GM13976 (cell line): ENCODE results near the gene PNMA8B.
A peak's percentile ranks its signal among the peaks of the same experiment; 100 is the strongest.

ENCODE experiments used
- DNase-seq: peaks from one replicate; pipeline ENCODE4 v3.0.0; 2012; ENCODE audit warnings: low spot score
- in situ Hi-C: fragments of 300-500 bp; cut with MboI; formaldehyde crosslinking; loops from one replicate; pipeline ENCODE4 v1.12.0; 2022; ENCODE audit warnings: low sequenced_read_pairs, mixed read lengths, inconsistent platforms; ENCODE audit not compliant: unreplicated experiment
- TF ChIP-seq, protein P1 (sequence below): IDR thresholded peaks from 2 replicates; pipeline ENCODE4 v1.5.1; 2012; ENCODE audit warnings: borderline replicate concordance, mild to moderate bottlenecking; ENCODE audit not compliant: insufficient read depth; ENCODE audit errors: extremely low read depth, missing control alignments, control extremely low read depth

Gene PNMA8B, protein sequence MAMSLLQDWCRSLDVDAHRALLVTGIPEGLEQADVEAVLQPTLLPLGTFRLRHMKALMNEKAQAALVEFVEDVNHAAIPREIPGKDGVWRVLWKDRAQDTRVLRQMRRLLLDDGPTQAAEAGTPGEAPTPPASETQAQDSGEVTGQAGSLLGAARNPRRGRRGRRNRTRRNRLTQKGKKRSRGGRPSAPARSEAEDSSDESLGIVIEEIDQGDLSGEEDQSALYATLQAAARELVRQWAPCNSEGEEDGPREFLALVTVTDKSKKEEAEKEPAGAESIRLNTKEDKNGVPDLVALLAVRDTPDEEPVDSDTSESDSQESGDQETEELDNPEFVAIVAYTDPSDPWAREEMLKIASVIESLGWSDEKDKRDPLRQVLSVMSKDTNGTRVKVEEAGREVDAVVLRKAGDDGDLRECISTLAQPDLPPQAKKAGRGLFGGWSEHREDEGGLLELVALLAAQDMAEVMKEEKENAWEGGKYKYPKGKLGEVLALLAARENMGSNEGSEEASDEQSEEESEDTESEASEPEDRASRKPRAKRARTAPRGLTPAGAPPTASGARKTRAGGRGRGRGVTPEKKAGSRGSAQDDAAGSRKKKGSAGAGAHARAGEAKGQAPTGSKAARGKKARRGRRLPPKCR

DNA sequence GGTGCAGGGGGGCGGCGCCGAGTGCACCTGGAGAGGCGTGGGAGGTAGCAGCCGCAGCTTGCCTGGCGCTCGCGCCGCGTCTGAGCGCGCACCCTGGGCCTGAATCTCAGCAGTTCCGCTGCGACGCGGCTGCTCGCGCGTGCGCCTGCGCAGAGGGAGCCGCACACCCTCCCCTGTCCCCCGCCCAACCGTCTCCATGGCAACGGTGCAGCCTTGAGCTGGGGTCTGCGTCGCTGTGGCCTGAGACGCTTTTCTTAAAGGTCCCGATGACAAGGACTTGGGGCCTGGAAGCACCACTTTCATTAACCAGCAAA lies at the start of gene PNMA8B:
Gene PNMA8B (minus strand): TSS at position 82 of the 314 bp plus-strand sequence. CDS start 402 bp downstream, outside the sequence.
- TF ChIP-seq, protein P1, sequence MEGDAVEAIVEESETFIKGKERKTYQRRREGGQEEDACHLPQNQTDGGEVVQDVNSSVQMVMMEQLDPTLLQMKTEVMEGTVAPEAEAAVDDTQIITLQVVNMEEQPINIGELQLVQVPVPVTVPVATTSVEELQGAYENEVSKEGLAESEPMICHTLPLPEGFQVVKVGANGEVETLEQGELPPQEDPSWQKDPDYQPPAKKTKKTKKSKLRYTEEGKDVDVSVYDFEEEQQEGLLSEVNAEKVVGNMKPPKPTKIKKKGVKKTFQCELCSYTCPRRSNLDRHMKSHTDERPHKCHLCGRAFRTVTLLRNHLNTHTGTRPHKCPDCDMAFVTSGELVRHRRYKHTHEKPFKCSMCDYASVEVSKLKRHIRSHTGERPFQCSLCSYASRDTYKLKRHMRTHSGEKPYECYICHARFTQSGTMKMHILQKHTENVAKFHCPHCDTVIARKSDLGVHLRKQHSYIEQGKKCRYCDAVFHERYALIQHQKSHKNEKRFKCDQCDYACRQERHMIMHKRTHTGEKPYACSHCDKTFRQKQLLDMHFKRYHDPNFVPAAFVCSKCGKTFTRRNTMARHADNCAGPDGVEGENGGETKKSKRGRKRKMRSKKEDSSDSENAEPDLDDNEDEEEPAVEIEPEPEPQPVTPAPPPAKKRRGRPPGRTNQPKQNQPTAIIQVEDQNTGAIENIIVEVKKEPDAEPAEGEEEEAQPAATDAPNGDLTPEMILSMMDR, result no peak
- no peak for DNase-seq
- in situ Hi-C loops, result no loop called here

DNA sequence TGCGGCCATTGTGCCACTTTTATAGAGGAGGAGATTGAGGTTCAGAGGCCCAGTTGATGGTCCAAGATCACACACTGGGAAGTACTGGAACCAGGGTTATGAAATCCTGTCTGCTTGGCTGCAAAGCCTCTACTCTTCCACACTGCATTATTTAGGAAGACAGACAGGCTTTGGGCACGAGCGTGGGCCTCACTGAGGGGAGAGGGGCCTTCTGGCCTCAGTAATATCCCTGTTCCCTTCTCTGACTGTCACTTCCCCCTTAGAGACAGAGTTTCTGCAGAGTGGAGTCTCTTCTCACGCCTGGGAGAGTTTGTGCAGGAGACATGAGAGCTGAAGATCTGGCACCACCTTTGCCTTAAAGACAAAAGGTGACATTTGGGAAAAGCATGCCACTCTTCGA lies 49.0 kb upstream of the PNMA8B start:
- in situ Hi-C loops, result no loop called here
- DNase-seq, result no peak
- TF ChIP-seq, protein P1, result peak; percentile 4

DNA sequence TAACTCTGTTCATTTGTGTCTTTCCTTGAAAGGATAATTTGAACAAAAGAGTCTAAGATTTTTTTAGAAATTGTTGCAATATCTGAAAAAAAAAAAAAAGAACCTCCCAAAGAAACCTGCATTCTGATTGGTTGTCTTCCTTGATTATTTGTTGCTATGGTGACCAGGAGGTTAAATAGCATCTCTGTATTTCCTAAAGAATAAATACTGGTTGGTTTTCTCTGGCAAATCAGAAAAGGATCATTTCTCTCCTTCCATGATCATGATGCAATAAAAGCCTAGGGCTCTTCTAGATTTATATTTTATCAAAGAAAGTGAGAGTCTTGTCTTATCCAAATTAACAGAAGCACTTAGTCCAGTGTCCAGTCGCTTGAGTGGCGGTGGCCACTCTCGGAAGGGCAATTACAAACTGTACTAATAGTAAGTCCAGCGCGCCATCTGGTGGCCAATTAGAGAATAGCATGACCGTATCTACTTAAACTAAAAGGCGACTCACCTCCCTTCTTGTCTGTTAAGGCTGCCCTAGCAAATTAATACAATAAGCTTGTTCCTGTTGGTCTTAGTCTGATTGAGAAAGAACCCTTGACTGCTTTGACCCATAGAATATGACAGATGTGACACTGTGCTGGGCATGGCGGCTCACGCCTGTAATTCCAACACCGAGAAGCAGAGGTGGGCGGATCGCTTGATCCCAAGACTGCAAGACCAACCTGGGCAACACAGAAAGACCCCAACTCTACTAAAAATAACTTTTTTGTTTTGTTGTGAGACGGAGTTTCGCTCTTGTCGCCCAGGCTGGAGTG lies 47.0 kb upstream of the PNMA8B start:
- peak; percentile 81 for DNase-seq
- in situ Hi-C loops, result no loop called here
- TF ChIP-seq, protein P1, result peak; percentile 78

DNA sequence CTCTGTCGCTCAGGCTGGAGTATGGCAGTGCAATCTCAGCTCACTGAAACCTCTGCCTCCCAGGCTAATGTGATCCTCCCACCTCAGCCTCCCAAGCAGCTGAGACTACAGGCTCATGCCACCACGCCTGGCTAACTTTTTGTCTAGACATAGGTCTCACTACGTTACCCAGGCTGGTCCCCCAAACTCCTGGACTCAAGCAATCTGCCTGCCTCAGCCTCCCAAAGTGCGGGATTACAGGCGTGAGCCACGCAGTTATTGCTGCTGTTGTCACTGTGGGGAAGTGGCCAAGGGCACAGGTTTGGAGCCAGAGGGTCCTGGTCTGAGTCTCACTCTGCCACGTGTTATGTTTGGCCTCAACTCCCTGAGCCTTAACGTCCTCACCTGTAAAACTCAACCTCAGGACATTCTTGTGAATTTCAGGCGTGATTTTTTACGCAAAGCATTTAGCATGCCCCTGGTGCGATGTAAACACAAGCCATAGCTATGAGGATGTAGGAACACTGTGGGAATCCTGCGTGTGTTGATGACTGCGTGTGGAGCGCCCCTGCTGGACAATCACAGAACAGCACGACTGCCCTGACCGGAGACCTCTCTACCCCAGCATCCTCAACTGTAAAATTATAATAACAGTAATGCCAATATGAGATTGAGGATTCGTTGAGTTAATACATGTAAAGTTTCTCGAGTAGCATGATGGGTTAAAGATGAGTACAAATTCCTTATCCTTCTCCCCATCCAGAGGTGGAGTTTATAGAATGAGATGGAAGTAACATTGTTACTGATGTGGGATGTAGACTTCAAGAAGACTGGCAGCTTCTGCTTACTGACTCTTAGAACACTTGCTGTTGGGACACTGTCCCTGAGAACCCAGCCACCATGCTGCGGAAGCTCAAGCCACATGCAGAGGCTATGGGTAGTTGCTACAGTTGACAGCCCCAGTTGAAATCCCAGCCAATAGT lies 41.8 kb upstream of the PNMA8B start:
- DNase-seq, result peak; percentile 60
- TF ChIP-seq, protein P1, result peak; percentile 73
- in situ Hi-C loops, result loop anchor here (10.0 kb wide), 1 partner anchor 127 kb away; the partner anchor contains the start of gene DACT3

DNA sequence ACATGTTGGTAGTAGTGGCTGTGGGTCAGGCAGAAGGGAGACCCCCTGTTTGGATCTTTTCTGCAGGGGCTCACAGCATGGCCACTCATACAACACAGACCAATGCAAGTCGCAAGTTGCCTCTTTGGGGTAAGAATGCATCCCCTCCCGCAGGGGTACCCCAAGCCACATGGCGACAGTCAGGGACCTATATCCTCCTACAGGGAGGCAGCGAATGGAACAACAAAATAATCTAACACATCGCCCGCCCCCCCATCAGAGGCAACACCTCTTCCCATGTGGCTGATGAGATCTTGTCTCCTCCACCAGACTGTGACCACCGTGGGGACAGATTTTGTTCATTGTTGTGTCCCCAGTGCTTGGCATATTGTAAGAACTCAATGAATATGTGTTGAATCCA lies 40.7 kb upstream of the PNMA8B start:
- DNase-seq, result no peak
- in situ Hi-C loops, result loop anchor here (10.0 kb wide), 1 partner anchor 128 kb away; the partner anchor contains the start of gene DACT3
- TF ChIP-seq, protein P1, result no peak
